Progenitor cell of endocrine pancreas (in vitro differentiated cells): Measurements from ENCODE around the gene IRX6. TPM values are rescaled to one million over a fixed set of nuclear protein-coding genes. Genes with fewer than 3 reads are reported as not detected.

Source experiments
- DNase-seq: peaks from one replicate; pipeline ENCODE4 v3.0.0; 2021; ENCODE audit warnings: low spot score; ENCODE audit not compliant: unreplicated experiment
- H3K27ac Mint-ChIP-seq: 2 replicates; pipeline ENCODE4 v1.8.0; 2021; ENCODE audit warnings: mild to moderate bottlenecking, moderate library complexity, mixed read lengths
- H3K27me3 Mint-ChIP-seq: 2 replicates; pipeline ENCODE4 v1.8.0; 2021; ENCODE audit warnings: mixed read lengths
- H3K36me3 Mint-ChIP-seq: 2 replicates; pipeline ENCODE4 v1.8.0; 2022; ENCODE audit warnings: mixed read lengths; ENCODE audit not compliant: insufficient read depth
- H3K4me1 Mint-ChIP-seq: 2 replicates; pipeline ENCODE4 v1.8.0; 2021; ENCODE audit warnings: low read depth, mixed read lengths
- H3K4me3 Mint-ChIP-seq: 2 replicates; pipeline ENCODE4 v1.8.0; 2021; ENCODE audit warnings: low read depth, mild to moderate bottlenecking, moderate library complexity, mixed read lengths
- H3K9me3 Mint-ChIP-seq: 2 replicates; pipeline ENCODE4 v1.8.0; 2021; ENCODE audit warnings: low read depth, mixed read lengths
- total RNA-seq: library from RNA; stranded (reverse); gene quantifications from 2 replicates; pipeline ENCODE4 v1.2.1, GENCODE V29; 2021
- TF ChIP-seq, protein P1 (sequence below): fragments of 200-600 bp; sonication (generic); IDR thresholded peaks from one replicate; pipeline ENCODE4 v1.5.0; 2021; ENCODE audit warnings: antibody characterized with exemption, mild to moderate bottlenecking; ENCODE audit not compliant: unreplicated experiment

IRX6 gene
- total RNA-seq, 1 donor from 2014 or later = not detected

DNA sequence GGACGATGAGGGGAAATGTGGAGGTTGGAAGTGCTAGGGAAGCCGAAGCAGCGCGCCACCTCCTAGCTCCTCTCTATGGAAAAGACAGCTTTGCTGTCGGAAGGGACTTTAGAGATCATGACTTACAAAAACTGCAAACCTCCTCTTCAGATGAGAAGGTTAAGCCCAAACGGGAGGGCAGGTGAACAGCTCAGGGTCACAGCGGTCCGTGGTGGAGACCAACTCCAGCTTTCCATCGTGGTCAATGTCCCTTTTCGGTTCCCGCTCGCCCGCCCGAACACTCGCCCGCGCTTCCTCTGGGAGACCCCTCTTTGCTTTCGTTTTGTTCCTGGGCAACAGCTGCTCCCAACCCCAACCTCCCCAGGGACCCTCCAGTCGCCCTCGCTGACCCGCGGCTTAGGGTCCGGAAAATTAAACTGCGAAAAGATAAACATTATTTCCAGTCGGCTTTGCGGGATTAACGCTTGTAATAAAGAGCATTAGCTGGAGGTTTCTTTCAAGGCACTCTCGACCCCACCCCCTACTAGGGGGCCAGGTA, 7.7 kb downstream of the IRX6 start:
- TF ChIP-seq, protein P1, sequence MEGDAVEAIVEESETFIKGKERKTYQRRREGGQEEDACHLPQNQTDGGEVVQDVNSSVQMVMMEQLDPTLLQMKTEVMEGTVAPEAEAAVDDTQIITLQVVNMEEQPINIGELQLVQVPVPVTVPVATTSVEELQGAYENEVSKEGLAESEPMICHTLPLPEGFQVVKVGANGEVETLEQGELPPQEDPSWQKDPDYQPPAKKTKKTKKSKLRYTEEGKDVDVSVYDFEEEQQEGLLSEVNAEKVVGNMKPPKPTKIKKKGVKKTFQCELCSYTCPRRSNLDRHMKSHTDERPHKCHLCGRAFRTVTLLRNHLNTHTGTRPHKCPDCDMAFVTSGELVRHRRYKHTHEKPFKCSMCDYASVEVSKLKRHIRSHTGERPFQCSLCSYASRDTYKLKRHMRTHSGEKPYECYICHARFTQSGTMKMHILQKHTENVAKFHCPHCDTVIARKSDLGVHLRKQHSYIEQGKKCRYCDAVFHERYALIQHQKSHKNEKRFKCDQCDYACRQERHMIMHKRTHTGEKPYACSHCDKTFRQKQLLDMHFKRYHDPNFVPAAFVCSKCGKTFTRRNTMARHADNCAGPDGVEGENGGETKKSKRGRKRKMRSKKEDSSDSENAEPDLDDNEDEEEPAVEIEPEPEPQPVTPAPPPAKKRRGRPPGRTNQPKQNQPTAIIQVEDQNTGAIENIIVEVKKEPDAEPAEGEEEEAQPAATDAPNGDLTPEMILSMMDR = no peak
- Mint-ChIP-seq H3K4me3 (peak overlapping the region; percentile 75), H3K36me3 (no peaks in the 10 kb centered on the region), H3K9me3 (no peaks in the 10 kb centered on the region), H3K27me3 (peaks cover 94% of the 10 kb centered on the region), H3K4me1 (peaks cover 10% of the 10 kb centered on the region), H3K27ac (no peak overlapping the region)
- DNase-seq = no peak

DNA sequence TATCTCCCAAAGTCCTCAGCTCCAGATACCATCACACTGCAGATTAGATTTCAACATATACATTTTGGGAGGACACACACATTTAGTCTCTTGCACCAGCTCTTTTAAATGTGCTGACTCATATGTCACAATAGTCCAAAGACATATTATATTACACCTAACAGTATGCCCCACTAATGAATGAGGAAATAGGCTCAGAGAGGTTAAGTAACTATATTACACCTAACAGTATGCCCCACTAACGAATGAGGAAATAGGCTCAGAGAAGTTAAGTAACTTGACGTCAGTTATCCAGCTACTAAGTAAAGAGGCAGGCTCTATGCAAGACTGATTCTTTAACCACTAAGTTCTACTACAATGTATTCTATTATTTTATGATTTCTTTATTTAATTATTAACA, 9.7 kb downstream of the IRX6 start:
- Mint-ChIP-seq H3K9me3 (no peaks in the 10 kb centered on the region), H3K27me3 (peaks cover 89% of the 10 kb centered on the region), H3K27ac (no peak overlapping the region), H3K4me3 (no peak overlapping the region), H3K36me3 (no peaks in the 10 kb centered on the region), H3K4me1 (peaks cover 10% of the 10 kb centered on the region)
- TF ChIP-seq, protein P1 = no peak
- no peak for DNase-seq

DNA sequence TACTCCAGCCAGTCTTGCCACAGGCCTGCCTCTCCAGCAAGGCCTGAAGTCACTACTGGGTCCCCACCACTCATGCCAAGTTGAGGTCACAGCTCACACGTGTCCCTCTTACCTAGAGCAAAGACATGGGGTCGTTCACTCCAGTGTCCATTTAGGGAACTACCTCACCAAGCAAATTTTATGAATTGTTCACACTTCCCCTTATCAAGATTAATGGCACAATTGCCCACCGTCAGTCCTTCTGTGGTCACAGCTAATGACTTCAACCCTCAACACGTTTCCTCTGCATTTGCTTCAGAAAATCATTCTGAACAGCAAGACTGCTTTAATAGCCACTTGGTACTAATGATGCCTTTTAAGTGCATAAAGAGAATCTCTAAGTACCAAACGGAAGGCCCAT, 14.6 kb downstream of the IRX6 start:
- TF ChIP-seq, protein P1 = no peak
- peaks cover 77% of the 10 kb centered on the region for H3K27me3 Mint-ChIP-seq
- H3K9me3 Mint-ChIP-seq = no peaks in the 10 kb centered on the region
- no peaks in the 10 kb centered on the region for H3K4me1 Mint-ChIP-seq
- no peak overlapping the region for H3K4me3 Mint-ChIP-seq
- no peak for DNase-seq
- H3K27ac Mint-ChIP-seq = no peak overlapping the region
- H3K36me3 Mint-ChIP-seq = no peaks in the 10 kb centered on the region

DNA sequence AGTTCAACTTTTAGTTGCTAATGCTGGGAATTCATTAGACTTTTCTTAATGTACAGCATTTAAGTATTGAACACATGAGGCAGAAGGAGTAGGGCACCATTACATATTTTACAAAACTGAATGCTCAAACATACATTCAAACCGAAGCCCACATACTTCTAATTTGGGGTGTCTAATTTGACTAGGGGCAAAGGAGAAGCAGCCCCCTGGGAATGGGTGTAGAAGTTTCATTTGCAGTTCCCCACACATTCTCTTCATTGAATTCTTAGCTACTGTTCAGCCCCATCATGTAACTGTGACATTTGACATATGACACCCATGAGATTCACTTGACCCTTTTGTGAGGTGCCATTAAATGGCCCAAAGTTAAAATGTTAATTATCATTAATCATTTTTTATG, 16.4 kb downstream of the IRX6 start:
- H3K36me3 Mint-ChIP-seq = no peaks in the 10 kb centered on the region
- H3K27me3 Mint-ChIP-seq = peaks cover 65% of the 10 kb centered on the region
- no peaks in the 10 kb centered on the region for H3K4me1 Mint-ChIP-seq
- H3K27ac Mint-ChIP-seq = no peak overlapping the region
- DNase-seq = no peak
- TF ChIP-seq, protein P1 = no peak
- no peaks in the 10 kb centered on the region for H3K9me3 Mint-ChIP-seq
- H3K4me3 Mint-ChIP-seq = no peak overlapping the region

DNA sequence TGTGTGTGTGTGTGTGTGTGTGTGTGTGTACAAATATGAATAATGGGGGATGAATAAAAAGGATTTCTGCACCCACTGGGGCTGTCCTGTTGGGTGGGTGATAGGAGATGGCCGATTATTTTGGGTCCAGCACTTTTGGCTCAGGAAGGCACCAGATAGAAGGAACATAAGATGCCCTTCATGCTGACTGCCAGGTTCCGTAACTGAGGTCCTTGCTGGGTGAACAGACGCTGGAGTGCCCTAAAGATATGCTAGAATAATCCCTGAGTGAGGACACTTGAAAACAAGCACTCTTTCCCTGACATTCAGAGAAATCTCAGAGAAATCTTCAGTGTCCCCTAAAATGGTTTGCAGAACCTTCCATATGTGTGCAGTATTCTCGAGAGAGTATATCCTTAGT, 17.7 kb downstream of the IRX6 start:
- TF ChIP-seq, protein P1 = no peak
- H3K9me3 Mint-ChIP-seq = no peaks in the 10 kb centered on the region
- H3K27me3 Mint-ChIP-seq = peaks cover 56% of the 10 kb centered on the region
- H3K4me3 Mint-ChIP-seq = no peak overlapping the region
- no peak for DNase-seq
- no peaks in the 10 kb centered on the region for H3K4me1 Mint-ChIP-seq
- H3K27ac Mint-ChIP-seq = no peak overlapping the region
- H3K36me3 Mint-ChIP-seq = no peaks in the 10 kb centered on the region
